Neural crest cell (in vitro differentiated cells): Measurements from ENCODE around the gene ADAMTSL1. TPM values are rescaled to one million over a fixed set of nuclear protein-coding genes. Genes with fewer than 3 reads are reported as not detected.

ENCODE experiments used
- DNase-seq: peaks from one replicate; pipeline ENCODE4 v3.0.0; 2021; ENCODE audit warnings: low read depth, mixed read lengths, low spot score
- H3K27ac Mint-ChIP-seq: one replicate; pipeline ENCODE4 v1.8.0; 2021; ENCODE audit warnings: mild to moderate bottlenecking, mixed read lengths; ENCODE audit not compliant: unreplicated experiment
- H3K27me3 Mint-ChIP-seq: 2 replicates; pipeline ENCODE4 v1.8.0; 2021; ENCODE audit warnings: low read depth, mild to moderate bottlenecking, mixed read lengths
- H3K36me3 Mint-ChIP-seq: 2 replicates; pipeline ENCODE4 v1.8.0; 2021; ENCODE audit warnings: low read depth, mild to moderate bottlenecking, mixed read lengths
- H3K4me1 Mint-ChIP-seq: 2 replicates; pipeline ENCODE4 v1.8.0; 2021; ENCODE audit warnings: mixed read lengths
- H3K4me3 Mint-ChIP-seq: one replicate; pipeline ENCODE4 v1.8.0; 2021; ENCODE audit warnings: mild to moderate bottlenecking, mixed read lengths
- H3K9me3 Mint-ChIP-seq: 2 replicates; pipeline ENCODE4 v1.8.0; 2021; ENCODE audit warnings: mixed read lengths
- CTCF ChIP-seq: fragments of 200-600 bp; sonication (generic); conservative IDR thresholded peaks from 2 replicates; pipeline ENCODE4 v1.5.0; 2021; ENCODE audit warnings: antibody characterized with exemption, mild to moderate bottlenecking
- total RNA-seq: library from RNA; stranded (reverse); gene quantifications from 2 replicates; pipeline ENCODE4 v1.2.1, GENCODE V29; 2021

ADAMTSL1 gene
- total RNA-seq, 1 donor from 2014 or later: 2.3 TPM

DNA sequence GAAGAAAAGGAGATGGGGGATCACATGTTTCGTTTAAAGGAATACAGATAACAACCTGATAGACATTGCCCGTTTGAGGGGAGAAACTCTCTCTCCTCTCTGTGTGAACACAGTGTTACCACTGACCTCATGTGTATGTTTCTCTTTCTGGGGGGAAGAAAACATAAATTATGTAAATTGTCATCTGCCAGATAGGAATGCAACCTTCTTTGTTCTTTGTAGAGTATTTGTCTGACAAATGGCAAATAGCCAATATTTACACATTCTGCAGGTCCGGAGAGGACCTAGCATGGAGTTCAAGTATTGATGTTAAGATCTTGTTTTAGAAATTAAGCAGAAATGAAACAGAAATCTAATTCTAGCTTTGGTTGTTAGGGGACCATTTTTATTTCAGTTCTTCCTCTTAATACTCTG is 282.8 kb downstream of the ADAMTSL1 start:
- TF ChIP-seq CTCF: no peak
- H3K4me1 Mint-ChIP-seq: peaks cover 4% of the 10 kb centered on the region
- no peak overlapping the region for H3K4me3 Mint-ChIP-seq
- H3K27ac Mint-ChIP-seq: no peak overlapping the region
- no peaks in the 10 kb centered on the region for H3K36me3 Mint-ChIP-seq
- no peaks in the 10 kb centered on the region for H3K9me3 Mint-ChIP-seq
- no peaks in the 10 kb centered on the region for H3K27me3 Mint-ChIP-seq
- DNase-seq: no peak

DNA sequence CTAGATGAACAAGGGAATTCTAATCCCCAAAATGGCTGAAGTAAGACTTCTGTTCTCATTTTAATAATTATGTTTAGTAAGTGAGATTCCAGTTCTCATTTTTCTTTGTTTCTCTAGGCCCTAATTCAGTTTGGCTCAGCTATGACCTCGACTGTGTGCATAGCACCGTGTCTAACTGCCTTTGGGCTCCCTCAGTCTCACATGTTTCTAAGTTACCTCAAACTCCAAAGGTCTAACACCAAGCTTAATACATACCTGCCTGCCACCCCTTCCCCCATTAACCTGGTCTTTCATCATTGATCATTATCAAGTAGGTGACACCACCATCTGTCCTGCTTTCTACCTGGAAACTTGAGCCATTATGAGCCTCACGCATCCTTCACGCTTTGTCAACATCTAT is 285.9 kb downstream of the ADAMTSL1 start:
- Mint-ChIP-seq H3K9me3 (no peaks in the 10 kb centered on the region), H3K27ac (no peak overlapping the region), H3K4me3 (no peak overlapping the region), H3K36me3 (no peaks in the 10 kb centered on the region), H3K4me1 (peaks cover 4% of the 10 kb centered on the region), H3K27me3 (no peaks in the 10 kb centered on the region)
- DNase-seq: no peak
- no peak for TF ChIP-seq CTCF

GRCh38 chr9:18761742-18762300 is 287.9 kb downstream of the ADAMTSL1 start:
- no peaks in the 10 kb centered on the region for H3K9me3 Mint-ChIP-seq
- DNase-seq: no peak
- H3K4me3 Mint-ChIP-seq: no peak overlapping the region
- H3K27ac Mint-ChIP-seq: no peak overlapping the region
- no peaks in the 10 kb centered on the region for H3K4me1 Mint-ChIP-seq
- no peak for TF ChIP-seq CTCF
- no peaks in the 10 kb centered on the region for H3K36me3 Mint-ChIP-seq
- no peaks in the 10 kb centered on the region for H3K27me3 Mint-ChIP-seq

GRCh38 chr9:18766989-18767550 is 293.1 kb downstream of the ADAMTSL1 start:
- Mint-ChIP-seq H3K4me3 (no peak overlapping the region), H3K4me1 (peaks cover 6% of the 10 kb centered on the region), H3K27ac (no peak overlapping the region), H3K36me3 (no peaks in the 10 kb centered on the region), H3K27me3 (no peaks in the 10 kb centered on the region), H3K9me3 (no peaks in the 10 kb centered on the region)
- no peak for DNase-seq
- no peak for TF ChIP-seq CTCF

DNA sequence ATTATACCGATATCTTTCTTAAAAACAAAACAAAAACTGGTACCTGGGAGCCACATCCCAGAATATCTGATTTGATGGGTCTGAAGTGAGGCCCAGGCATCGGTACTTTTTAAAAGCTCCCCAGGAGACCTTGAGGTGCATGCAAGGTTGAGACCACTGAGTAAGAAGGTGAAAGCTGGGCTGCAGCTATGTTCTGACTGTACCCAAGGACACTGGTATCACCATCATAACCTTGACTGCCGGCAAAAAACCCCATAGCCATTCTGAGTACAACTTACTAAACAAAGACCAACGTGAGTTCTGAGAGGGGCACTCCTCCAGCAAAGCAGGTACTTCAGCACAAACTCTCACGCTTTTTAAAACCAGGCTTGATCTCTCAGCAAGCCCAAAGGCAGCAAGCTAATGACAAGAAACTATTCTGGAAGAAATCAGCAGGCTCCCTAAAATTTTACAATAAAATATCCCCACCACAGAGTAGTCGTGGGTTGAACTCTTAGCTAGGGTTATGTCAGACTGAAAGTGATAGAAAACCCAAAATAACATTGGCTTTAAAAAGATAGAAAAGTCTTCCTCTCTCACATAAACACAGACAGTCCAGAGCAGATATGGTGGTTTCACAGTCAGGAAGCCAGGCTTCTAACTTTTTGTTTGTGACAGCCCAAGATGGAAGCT is 295.1 kb downstream of the ADAMTSL1 start:
- no peaks in the 10 kb centered on the region for H3K36me3 Mint-ChIP-seq
- no peak for DNase-seq
- no peak for TF ChIP-seq CTCF
- H3K27ac Mint-ChIP-seq: no peak overlapping the region
- no peak overlapping the region for H3K4me3 Mint-ChIP-seq
- H3K9me3 Mint-ChIP-seq: no peaks in the 10 kb centered on the region
- H3K4me1 Mint-ChIP-seq: peaks cover 6% of the 10 kb centered on the region
- no peaks in the 10 kb centered on the region for H3K27me3 Mint-ChIP-seq
